GM18505 (cell line): ENCODE results near the gene NMRK2.
"Not testable (repeated sequence)": the region's sequence is repeated elsewhere in the genome, so short reads cannot be mapped to it uniquely, and the experiment has no call there.

Experiments used
- ATAC-seq: cut with Tn5 transposase; IDR thresholded peaks from one replicate; pipeline ENCODE4 v1.9.1; 2021; ENCODE audit not compliant: unreplicated experiment
- POLR2A ChIP-seq: IDR thresholded peaks from 4 replicates; pipeline ENCODE4 v1.6.1; 2011; ENCODE audit warnings: borderline replicate concordance; ENCODE audit not compliant: insufficient read depth, insufficient read length; ENCODE audit errors: extremely low read depth

Gene NMRK2

GRCh38 chr19:3964256-3965194 lies 31.7 kb downstream of the NMRK2 start:
- ATAC-seq = no peak
- TF ChIP-seq POLR2A = no peak

- ATAC-seq = no peak
- TF ChIP-seq POLR2A = no peak
Observed at GRCh38 chr19:3966051-3967017, 33.5 kb downstream of the NMRK2 start.

- ATAC-seq = not testable (repeated sequence)
Observed at GRCh38 chr19:3967983-3968382, 35.1 kb downstream of the NMRK2 start.

- ATAC-seq = no peak
- no peak for TF ChIP-seq POLR2A
Observed at GRCh38 chr19:3968556-3969434, 35.9 kb downstream of the NMRK2 start.

- no peak for TF ChIP-seq POLR2A
- no peak for ATAC-seq
Observed at GRCh38 chr19:3969435-3970312, 36.8 kb downstream of the NMRK2 start.

GRCh38 chr19:3970313-3970807 lies 37.5 kb downstream of the NMRK2 start:
- TF ChIP-seq POLR2A = no peak

GRCh38 chr19:3970808-3971598 lies 38.1 kb downstream of the NMRK2 start, which contains the start of gene DAPK3:
Gene DAPK3 (minus strand): TSS chr19:3971099. CDS start chr19:3969735, 1,364 bp downstream.
- peak; percentile 88 for ATAC-seq
- TF ChIP-seq POLR2A = peak; percentile 64

More at GRCh38 chr19:3970313-3970807, 37.5 kb downstream of the NMRK2 start:
- no peak for ATAC-seq

GRCh38 chr19:3975144-3975543 lies 42.3 kb downstream of the NMRK2 start:
- TF ChIP-seq POLR2A = no peak
- ATAC-seq = no peak

GRCh38 chr19:3975637-3976087 lies 42.8 kb downstream of the NMRK2 start:
- peak; percentile 49 for TF ChIP-seq POLR2A
- ATAC-seq = no peak

GRCh38 chr19:3976495-3977241 lies 43.8 kb downstream of the NMRK2 start:
- ATAC-seq = no peak
- TF ChIP-seq POLR2A = peak; percentile 8
